ENCODE results near the gene KRT79.

The KRT79 gene

GRCh38 chr12:52771505-52771904 lies 62.6 kb downstream of the KRT79 start:
- DNase-seq (ENCODE audit: low spot score): no peak

Data from CD4-positive, alpha-beta T cell treated with Interleukin-15 for 4 hours (primary cell).